ENCODE measurements around the gene NRCAM.

Gene NRCAM

GRCh38 chr7:108252177-108252576 is 204.1 kb downstream of the NRCAM start:
- Histone ChIP-seq H3K27me3 (ENCODE audit: low read depth, low read length) (no peaks in the 10 kb centered on the region), H3K9me3 (ENCODE audit: control insufficient read depth in 1 of 2, low read length in 2 of 2) (no peaks in the 10 kb centered on the region), H3K4me1 (ENCODE audit: control insufficient read depth in 1 of 2, insufficient read depth in 2 of 2, low read length in 2 of 2) (no peaks in the 10 kb centered on the region), H3K4me3 (ENCODE audit: low read depth in 1 of 2, low read length in 2 of 2) (no peak overlapping the region), H3K36me3 (ENCODE audit: control insufficient read depth in 1 of 2, insufficient read depth in 2 of 2, low read length in 2 of 2) (no peaks in the 10 kb centered on the region), H3K27ac (ENCODE audit: low read length) (no peak overlapping the region)

GRCh38 chr7:108251700-108252099 is 204.5 kb downstream of the NRCAM start:
- no peaks in the 10 kb centered on the region for H3K36me3 ChIP-seq (ENCODE audit: control insufficient read depth in 1 of 2, insufficient read depth in 2 of 2, low read length in 2 of 2)
- no peaks in the 10 kb centered on the region for H3K27me3 ChIP-seq (ENCODE audit: low read depth, low read length)
- H3K4me3 ChIP-seq (ENCODE audit: low read depth in 1 of 2, low read length in 2 of 2), result no peak overlapping the region
- no peaks in the 10 kb centered on the region for H3K9me3 ChIP-seq (ENCODE audit: control insufficient read depth in 1 of 2, low read length in 2 of 2)
- no peaks in the 10 kb centered on the region for H3K4me1 ChIP-seq (ENCODE audit: control insufficient read depth in 1 of 2, insufficient read depth in 2 of 2, low read length in 2 of 2)
- H3K27ac ChIP-seq (ENCODE audit: low read length), result no peak overlapping the region

DNA sequence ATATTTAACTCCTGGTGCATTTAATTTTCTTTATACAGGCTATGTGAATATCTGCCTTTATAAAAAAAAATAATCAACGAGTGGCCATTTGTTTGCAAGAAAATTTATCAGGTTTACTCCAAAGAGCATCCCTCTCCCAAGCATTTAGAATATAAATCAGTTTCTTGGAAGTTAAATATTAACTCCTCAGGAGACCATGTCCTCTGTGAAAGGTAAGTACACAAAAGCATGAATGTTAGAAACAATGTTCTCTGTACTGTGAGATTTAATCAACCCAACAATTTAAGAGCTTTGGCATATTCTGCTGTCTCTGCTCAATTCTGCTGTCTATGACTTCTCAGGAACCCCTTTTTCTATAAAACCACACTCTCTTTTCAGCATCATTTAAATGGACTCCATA is 206.8 kb downstream of the NRCAM start:
- Histone ChIP-seq H3K36me3 (ENCODE audit: control insufficient read depth in 1 of 2, insufficient read depth in 2 of 2, low read length in 2 of 2) (no peaks in the 10 kb centered on the region), H3K4me1 (ENCODE audit: control insufficient read depth in 1 of 2, insufficient read depth in 2 of 2, low read length in 2 of 2) (no peaks in the 10 kb centered on the region), H3K4me3 (ENCODE audit: low read depth in 1 of 2, low read length in 2 of 2) (no peak overlapping the region), H3K27ac (ENCODE audit: low read length) (no peak overlapping the region), H3K27me3 (ENCODE audit: low read depth, low read length) (no peaks in the 10 kb centered on the region), H3K9me3 (ENCODE audit: control insufficient read depth in 1 of 2, low read length in 2 of 2) (no peaks in the 10 kb centered on the region)

DNA sequence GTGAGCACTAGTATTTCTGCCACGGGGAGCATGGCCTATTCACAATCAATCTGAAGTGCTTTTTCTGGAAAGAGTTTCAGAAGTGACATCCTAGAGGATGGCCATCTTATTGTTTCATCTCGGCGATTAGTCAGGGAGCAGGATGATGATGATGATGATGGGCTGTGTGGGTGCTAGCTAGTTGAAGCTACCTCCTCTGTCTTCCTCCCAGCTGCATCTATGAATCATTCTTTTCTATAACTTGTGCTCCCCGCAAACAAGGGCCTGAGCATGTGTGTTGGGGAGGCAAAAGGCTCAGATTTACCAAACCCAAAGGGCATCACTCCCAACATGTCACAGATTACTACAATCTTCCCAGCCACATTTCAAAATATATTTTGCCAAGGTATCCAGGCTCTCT is 207.4 kb downstream of the NRCAM start:
- Histone ChIP-seq H3K4me3 (ENCODE audit: low read depth in 1 of 2, low read length in 2 of 2) (no peak overlapping the region), H3K4me1 (ENCODE audit: control insufficient read depth in 1 of 2, insufficient read depth in 2 of 2, low read length in 2 of 2) (no peaks in the 10 kb centered on the region), H3K36me3 (ENCODE audit: control insufficient read depth in 1 of 2, insufficient read depth in 2 of 2, low read length in 2 of 2) (no peaks in the 10 kb centered on the region), H3K27me3 (ENCODE audit: low read depth, low read length) (no peaks in the 10 kb centered on the region), H3K9me3 (ENCODE audit: control insufficient read depth in 1 of 2, low read length in 2 of 2) (no peaks in the 10 kb centered on the region), H3K27ac (ENCODE audit: low read length) (no peak overlapping the region)

GRCh38 chr7:108248418-108248817 is 207.8 kb downstream of the NRCAM start:
- no peaks in the 10 kb centered on the region for H3K27me3 ChIP-seq (ENCODE audit: low read depth, low read length)
- H3K27ac ChIP-seq (ENCODE audit: low read length), result no peak overlapping the region
- no peaks in the 10 kb centered on the region for H3K36me3 ChIP-seq (ENCODE audit: control insufficient read depth in 1 of 2, insufficient read depth in 2 of 2, low read length in 2 of 2)
- no peak overlapping the region for H3K4me3 ChIP-seq (ENCODE audit: low read depth in 1 of 2, low read length in 2 of 2)
- H3K4me1 ChIP-seq (ENCODE audit: control insufficient read depth in 1 of 2, insufficient read depth in 2 of 2, low read length in 2 of 2), result no peaks in the 10 kb centered on the region
- no peaks in the 10 kb centered on the region for H3K9me3 ChIP-seq (ENCODE audit: control insufficient read depth in 1 of 2, low read length in 2 of 2)

- Histone ChIP-seq H3K4me3 (ENCODE audit: low read depth in 1 of 2, low read length in 2 of 2) (no peak overlapping the region), H3K27ac (ENCODE audit: low read length) (no peak overlapping the region), H3K9me3 (ENCODE audit: control insufficient read depth in 1 of 2, low read length in 2 of 2) (no peaks in the 10 kb centered on the region), H3K27me3 (ENCODE audit: low read depth, low read length) (no peaks in the 10 kb centered on the region), H3K4me1 (ENCODE audit: control insufficient read depth in 1 of 2, insufficient read depth in 2 of 2, low read length in 2 of 2) (no peaks in the 10 kb centered on the region), H3K36me3 (ENCODE audit: control insufficient read depth in 1 of 2, insufficient read depth in 2 of 2, low read length in 2 of 2) (no peaks in the 10 kb centered on the region)
Observed at GRCh38 chr7:108247614-108248013, 208.6 kb downstream of the NRCAM start.

DNA sequence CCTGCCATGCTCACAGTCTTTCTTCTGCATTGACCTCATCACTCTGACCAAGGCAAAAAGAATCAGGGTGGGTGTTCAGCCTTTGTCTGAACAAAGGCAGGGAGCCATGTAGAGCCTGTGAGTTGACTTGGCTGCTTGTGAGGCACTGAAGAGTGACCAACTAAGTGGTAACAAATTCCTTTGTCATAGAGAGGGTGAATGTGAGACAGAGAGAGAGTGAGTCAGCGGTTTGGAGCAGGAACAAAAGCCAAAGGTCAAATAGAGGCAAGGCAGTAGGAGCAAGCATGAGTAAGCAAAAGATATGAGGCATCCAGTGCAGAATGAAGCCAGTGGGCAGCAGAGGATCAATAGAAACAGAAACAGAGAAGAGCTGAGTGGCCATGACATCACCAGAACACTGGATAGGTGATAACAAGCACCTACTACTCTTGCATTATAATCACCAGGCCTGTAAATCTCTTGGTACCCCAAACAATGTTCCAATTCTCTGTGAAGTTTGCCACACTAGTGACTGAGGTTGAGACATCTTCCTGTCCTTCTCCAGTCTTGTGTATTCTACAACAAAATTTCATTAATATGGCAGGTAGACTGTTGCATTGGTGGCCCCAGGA is 209.9 kb downstream of the NRCAM start:
- H3K27me3 ChIP-seq (ENCODE audit: low read depth, low read length), result no peaks in the 10 kb centered on the region
- H3K4me3 ChIP-seq (ENCODE audit: low read depth in 1 of 2, low read length in 2 of 2), result no peak overlapping the region
- no peaks in the 10 kb centered on the region for H3K36me3 ChIP-seq (ENCODE audit: control insufficient read depth in 1 of 2, insufficient read depth in 2 of 2, low read length in 2 of 2)
- no peaks in the 10 kb centered on the region for H3K9me3 ChIP-seq (ENCODE audit: control insufficient read depth in 1 of 2, low read length in 2 of 2)
- no peak overlapping the region for H3K27ac ChIP-seq (ENCODE audit: low read length)
- H3K4me1 ChIP-seq (ENCODE audit: control insufficient read depth in 1 of 2, insufficient read depth in 2 of 2, low read length in 2 of 2), result no peaks in the 10 kb centered on the region

GRCh38 chr7:108245523-108246226 is 210.6 kb downstream of the NRCAM start:
- Histone ChIP-seq H3K36me3 (ENCODE audit: control insufficient read depth in 1 of 2, insufficient read depth in 2 of 2, low read length in 2 of 2) (no peaks in the 10 kb centered on the region), H3K27ac (ENCODE audit: low read length) (no peak overlapping the region)

GRCh38 chr7:108244110-108244509 is 212.1 kb downstream of the NRCAM start:
- Histone ChIP-seq H3K27ac (ENCODE audit: low read length) (no peak overlapping the region), H3K4me3 (ENCODE audit: low read depth in 1 of 2, low read length in 2 of 2) (no peak overlapping the region), H3K36me3 (ENCODE audit: control insufficient read depth in 1 of 2, insufficient read depth in 2 of 2, low read length in 2 of 2) (no peaks in the 10 kb centered on the region), H3K4me1 (ENCODE audit: control insufficient read depth in 1 of 2, insufficient read depth in 2 of 2, low read length in 2 of 2) (no peaks in the 10 kb centered on the region), H3K9me3 (ENCODE audit: control insufficient read depth in 1 of 2, low read length in 2 of 2) (no peaks in the 10 kb centered on the region), H3K27me3 (ENCODE audit: low read depth, low read length) (no peaks in the 10 kb centered on the region)

More at GRCh38 chr7:108245523-108246226, 210.6 kb downstream of the NRCAM start:
- no peaks in the 10 kb centered on the region for H3K4me1 ChIP-seq (ENCODE audit: control insufficient read depth in 1 of 2, insufficient read depth in 2 of 2, low read length in 2 of 2)
- H3K9me3 ChIP-seq (ENCODE audit: control insufficient read depth in 1 of 2, low read length in 2 of 2), result no peaks in the 10 kb centered on the region
- H3K4me3 ChIP-seq (ENCODE audit: low read depth in 1 of 2, low read length in 2 of 2), result no peak overlapping the region
- no peaks in the 10 kb centered on the region for H3K27me3 ChIP-seq (ENCODE audit: low read depth, low read length)

DNA sequence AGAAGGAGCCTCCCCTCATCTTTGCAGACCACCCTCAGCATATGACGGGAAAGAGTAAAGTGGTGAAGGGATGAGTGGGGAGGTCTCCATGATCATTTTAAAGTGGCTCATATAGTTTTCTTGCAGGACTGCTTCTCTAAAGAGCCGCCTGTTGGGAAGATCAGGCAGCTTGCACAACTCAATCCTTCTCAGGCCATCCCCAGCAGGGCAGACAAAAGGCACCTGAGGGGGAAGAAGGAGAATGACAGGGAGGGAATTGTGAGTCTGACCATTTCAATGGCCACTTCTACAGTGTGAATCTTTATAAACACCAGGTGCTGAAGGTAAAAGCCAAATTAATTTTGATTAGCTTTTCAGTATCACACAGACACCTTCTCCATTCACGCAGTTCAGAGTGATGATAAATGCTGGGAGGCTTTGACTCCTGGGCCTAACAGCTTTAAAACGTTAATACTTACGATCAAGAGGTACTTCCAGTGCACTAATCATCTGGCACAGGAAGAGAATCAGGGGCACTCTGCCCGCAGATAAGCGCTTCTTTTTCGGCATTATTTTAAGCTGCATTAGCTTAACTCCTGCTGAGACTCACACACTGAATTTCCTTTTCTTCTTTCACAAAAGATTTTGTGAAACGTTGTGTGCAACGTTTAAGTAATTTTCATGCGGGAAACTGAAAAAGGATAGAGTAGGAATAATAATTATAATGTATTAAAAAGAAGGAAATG is 216.6 kb downstream of the NRCAM start:
- H3K4me1 ChIP-seq (ENCODE audit: control insufficient read depth in 1 of 2, insufficient read depth in 2 of 2, low read length in 2 of 2), result no peaks in the 10 kb centered on the region
- H3K4me3 ChIP-seq (ENCODE audit: low read depth in 1 of 2, low read length in 2 of 2), result no peak overlapping the region
- H3K27me3 ChIP-seq (ENCODE audit: low read depth, low read length), result no peaks in the 10 kb centered on the region
- no peaks in the 10 kb centered on the region for H3K9me3 ChIP-seq (ENCODE audit: control insufficient read depth in 1 of 2, low read length in 2 of 2)
- no peak overlapping the region for H3K27ac ChIP-seq (ENCODE audit: low read length)
- no peaks in the 10 kb centered on the region for H3K36me3 ChIP-seq (ENCODE audit: control insufficient read depth in 1 of 2, insufficient read depth in 2 of 2, low read length in 2 of 2)

GRCh38 chr7:108236681-108237415 is 219.4 kb downstream of the NRCAM start:
- Histone ChIP-seq H3K36me3 (ENCODE audit: control insufficient read depth in 1 of 2, insufficient read depth in 2 of 2, low read length in 2 of 2) (no peaks in the 10 kb centered on the region), H3K4me1 (ENCODE audit: control insufficient read depth in 1 of 2, insufficient read depth in 2 of 2, low read length in 2 of 2) (no peaks in the 10 kb centered on the region), H3K4me3 (ENCODE audit: low read depth in 1 of 2, low read length in 2 of 2) (no peak overlapping the region), H3K27me3 (ENCODE audit: low read depth, low read length) (no peaks in the 10 kb centered on the region), H3K9me3 (ENCODE audit: control insufficient read depth in 1 of 2, low read length in 2 of 2) (no peaks in the 10 kb centered on the region), H3K27ac (ENCODE audit: low read length) (no peak overlapping the region)
